IMR-90 (cell line): ENCODE results near the gene KHK. TPM values are rescaled to one million over a fixed set of nuclear protein-coding genes. Genes with fewer than 3 reads are reported as not detected.

Source experiments
- ATAC-seq: fragments of 200-7000 bp; cut with Tn5 transposase; 2 replicates; pipeline ENCODE4 v1.9.1; 2020; ENCODE audit warnings: low read depth, mild to moderate bottlenecking, moderate library complexity
- BruUV-seq: library from RNA; stranded (reverse); fragments of 400-500 nt; replicated peaks from 2 replicates; lab custom pipeline; 2021; lab: Mats Ljungman, UMichigan
- CTCF ChIA-PET: fragments of 300-600 bp; formaldehyde crosslinking; extraction: SDS; loops from one replicate; lab custom pipeline; 2021; ENCODE audit warnings: antibody characterized with exemption; lab: Yijun Ruan, JAX
- POLR2A ChIA-PET: fragments of 300-600 bp; sonication (Branson Sonifier 250); formaldehyde crosslinking; loops from one replicate; lab custom pipeline; 2022; ENCODE audit warnings: antibody characterized with exemption; ENCODE audit not compliant: unreplicated experiment; lab: Charles Lee
- DNase-seq: peaks from one replicate; pipeline ENCODE4 v3.0.0; 2013
- H2AFZ ChIP-seq: replicated peaks from 2 replicates; pipeline ENCODE3; 2013; ENCODE audit warnings: low read length, mild to moderate bottlenecking; ENCODE audit not compliant: poor library complexity
- H2AK5ac ChIP-seq: 2 replicates; pipeline ENCODE4 v1.6.1; 2013; ENCODE audit warnings: low read depth, low read length, inconsistent platforms
- H2AK9ac ChIP-seq: replicated peaks from 2 replicates; pipeline ENCODE3; 2013; ENCODE audit warnings: mild to moderate bottlenecking, low read depth, low read length, moderate library complexity; ENCODE audit not compliant: poor library complexity
- H2BK120ac ChIP-seq: 2 replicates; pipeline ENCODE4 v1.6.1; 2013; ENCODE audit warnings: low read depth, low read length, inconsistent platforms
- H2BK15ac ChIP-seq: 3 replicates; pipeline ENCODE4 v1.6.1; 2013; ENCODE audit warnings: low read depth, low read length, inconsistent platforms
- H2BK20ac ChIP-seq: 2 replicates; pipeline ENCODE4 v1.6.1; 2013; ENCODE audit warnings: low read depth, mild to moderate bottlenecking, inconsistent platforms, low read length, moderate library complexity
- H2BK5ac ChIP-seq: 2 replicates; pipeline ENCODE4 v1.6.1; 2013; ENCODE audit warnings: mild to moderate bottlenecking, low read depth, low read length, inconsistent platforms; ENCODE audit not compliant: poor library complexity, severe bottlenecking
- H3K14ac ChIP-seq: replicated peaks from 2 replicates; pipeline ENCODE4 v1.6.1; 2013; ENCODE audit warnings: low read depth, low read length, inconsistent platforms
- H3K18ac ChIP-seq: 2 replicates; pipeline ENCODE4 v1.6.1; 2013; ENCODE audit warnings: low read depth, low read length, control low read depth
- H3K23ac ChIP-seq: 2 replicates; pipeline ENCODE4 v1.6.1; 2013; ENCODE audit warnings: low read depth, low read length, inconsistent platforms
- H3K27ac ChIP-seq: 2 replicates; pipeline ENCODE4 v1.5.1; 2013; ENCODE audit warnings: mild to moderate bottlenecking, control low read depth, low read length; ENCODE audit not compliant: insufficient read depth
- H3K27me3 ChIP-seq: 2 replicates; pipeline ENCODE4 v1.6.1; 2013; ENCODE audit warnings: low read length; ENCODE audit not compliant: control insufficient read depth, insufficient read depth
- H3K36me3 ChIP-seq: 2 replicates; pipeline ENCODE4 v1.6.1; 2013; ENCODE audit warnings: low read length, mixed read lengths; ENCODE audit not compliant: control insufficient read depth, insufficient read depth
- H3K4ac ChIP-seq: 2 replicates; pipeline ENCODE4 v1.6.1; 2013; ENCODE audit warnings: low read depth, low read length, inconsistent platforms
- H3K4me1 ChIP-seq: 2 replicates; pipeline ENCODE4 v1.6.1; 2013; ENCODE audit warnings: low read length, mixed read lengths; ENCODE audit not compliant: control insufficient read depth, insufficient read depth
- H3K4me2 ChIP-seq: 2 replicates; pipeline ENCODE4 v1.6.1; 2013; ENCODE audit warnings: low read depth, mild to moderate bottlenecking, control low read depth, low read length, moderate library complexity
- H3K4me3 ChIP-seq: 2 replicates; pipeline ENCODE4 v1.5.1; 2013; ENCODE audit warnings: low read depth, mild to moderate bottlenecking, control low read depth, low read length, moderate library complexity; ENCODE audit not compliant: insufficient read depth
- H3K56ac ChIP-seq: 2 replicates; pipeline ENCODE4 v1.6.1; 2013; ENCODE audit warnings: low read length, inconsistent platforms; ENCODE audit not compliant: insufficient read depth; ENCODE audit errors: extremely low read depth
- H3K79me1 ChIP-seq, 2 experiments: 2 replicates each; pipeline ENCODE4 v1.6.1; 2013; ENCODE audit warnings: low read length in 2 of 2, inconsistent platforms in 1 of 2, low read depth in 1 of 2
- H3K9ac ChIP-seq: 2 replicates; pipeline ENCODE4 v1.6.1; 2013; ENCODE audit warnings: low read depth, low read length, control low read depth
- H3K9me1 ChIP-seq: 2 replicates; pipeline ENCODE4 v1.6.1; 2013; ENCODE audit warnings: low read length, inconsistent platforms; ENCODE audit not compliant: insufficient read depth
- H3K9me3 ChIP-seq: 2 replicates; pipeline ENCODE4 v1.6.1; 2013; ENCODE audit warnings: low read length; ENCODE audit not compliant: control insufficient read depth, insufficient read depth
- H4K20me1 ChIP-seq: 2 replicates; pipeline ENCODE4 v1.6.1; 2013; ENCODE audit warnings: low read length, inconsistent platforms; ENCODE audit not compliant: insufficient read depth
- H4K5ac ChIP-seq: 2 replicates; pipeline ENCODE4 v1.6.1; 2013; ENCODE audit warnings: mild to moderate bottlenecking, low read depth, low read length, control low read depth
- H4K8ac ChIP-seq, 2 experiments: 2 replicates each; pipeline ENCODE4 v1.6.1; 2013; ENCODE audit warnings: low read depth in 2 of 2, low read length in 2 of 2, control low read depth in 1 of 2, inconsistent platforms in 1 of 2
- H4K91ac ChIP-seq: 2 replicates; pipeline ENCODE4 v1.6.1; 2013; ENCODE audit warnings: low read depth, low read length, inconsistent platforms; ENCODE audit not compliant: insufficient read depth
- MAFK ChIP-seq: IDR thresholded peaks from 2 replicates; pipeline ENCODE4 v1.6.1; 2012; ENCODE audit warnings: low read depth, low read length, improper control_type of control experiment
- MXI1 ChIP-seq: IDR thresholded peaks from 2 replicates; pipeline ENCODE4 v1.6.1; 2012; ENCODE audit warnings: low read depth, mild to moderate bottlenecking, low read length, moderate library complexity, borderline replicate concordance
- NFE2L2 ChIP-seq: fragments of 150-350 bp; IDR thresholded peaks from 2 replicates; pipeline ENCODE4 v1.6.1; 2016; ENCODE audit warnings: low read depth, mild to moderate bottlenecking, low read length
- POLR2A ChIP-seq: IDR thresholded peaks from 2 replicates; pipeline ENCODE4 v1.6.1; 2012; ENCODE audit warnings: mild to moderate bottlenecking, low read depth, low read length
- RCOR1 ChIP-seq: IDR thresholded peaks from 2 replicates; pipeline ENCODE4 v1.6.1; 2012; ENCODE audit warnings: mild to moderate bottlenecking, low read length, improper control_type of control experiment; ENCODE audit not compliant: insufficient replicate concordance
- RFX5 ChIP-seq: IDR thresholded peaks from 2 replicates; pipeline ENCODE4 v1.8.0; 2012; ENCODE audit warnings: low read depth, mild to moderate bottlenecking, low read length, moderate library complexity
- SMC3 ChIP-seq: fragments of 150-350 bp; IDR thresholded peaks from 2 replicates; pipeline ENCODE4 v1.6.1; 2016; ENCODE audit warnings: low read depth, mild to moderate bottlenecking, antibody characterized with exemption, low read length, moderate library complexity
- WGBS, 2 experiments: methylation state at CpG; one replicate each; pipeline versions ENCODE4 v1.1.5 to v1.1.7; 2013; ENCODE audit warnings: missing lambda C conversion rate in 2 of 2; ENCODE audit not compliant: insufficient read length in 1 of 2; ENCODE audit errors: extremely low coverage in 2 of 2; 5-methylcytosine and 5-hydroxymethylcytosine counted together
- dilution Hi-C: fragments of 300-500 bp; cut with HindIII; formaldehyde crosslinking; loops from one replicate; pipeline ENCODE4 v1.14.3; 2018; ENCODE audit warnings: low sequenced_read_pairs; ENCODE audit not compliant: unreplicated experiment
- in situ Hi-C: fragments of 300-500 bp; cut with MboI; formaldehyde crosslinking; loops from 3 replicates; pipeline ENCODE4 v1.14.3; 2019; ENCODE audit warnings: low sequenced_read_pairs, inconsistent platforms, mixed read lengths
- intact Hi-C: fragments of 100-400 bp; cut with micrococcal nuclease; formaldehyde crosslinking; loops from 2 replicates; pipeline ENCODE4 v1.10.0; 2022
- polyA plus RNA-seq, 3 experiments: library from polyadenylated mRNA; depleted of rRNA; stranded (reverse); fragments of >200 nt; gene quantifications; 2 replicates each; pipeline ENCODE4 v1.2.3, GENCODE V29; 2012; ENCODE audit warnings: low replicate concordance in 1 of 3
- total RNA-seq: library from RNA; depleted of rRNA; stranded (reverse); fragments of >200 nt; gene quantifications from 2 replicates; pipeline ENCODE4 v1.2.3, GENCODE V29; 2012

Gene KHK
- total and polyA plus RNA-seq, 2 of the 4 experiments (the other 2 are of a cell fraction): 0.72 to 0.82 TPM

- no peak overlapping the region for H2AK9ac ChIP-seq
- no peak overlapping the region for H4K5ac ChIP-seq
- BruUV-seq: no TSS peak
- no peak overlapping the region for H2BK15ac ChIP-seq
- H3K9me1 ChIP-seq: no peaks in the 10 kb centered on the region
- H2AK5ac ChIP-seq: no peak overlapping the region
- in situ Hi-C loops: no loop called here
- H2BK5ac ChIP-seq: no peak overlapping the region
- intact Hi-C loops: no loop called here
- H3K18ac ChIP-seq: no peak overlapping the region
- H3K36me3 ChIP-seq: no peaks in the 10 kb centered on the region
- no peak overlapping the region for H3K4me2 ChIP-seq
- H2BK20ac ChIP-seq: no peak overlapping the region
- no peak overlapping the region for H3K27ac ChIP-seq
- H3K4ac ChIP-seq: no peak overlapping the region
- no peak overlapping the region for H4K8ac ChIP-seq
- POLR2A ChIA-PET: no interaction called here
- H3K27me3 ChIP-seq: peaks cover 46% of the 10 kb centered on the region
- H2BK120ac ChIP-seq: no peak overlapping the region
- TF ChIP-seq MXI1: no peak
- TF ChIP-seq MAFK: no peak
- TF ChIP-seq RFX5: no peak
- no peak for TF ChIP-seq POLR2A
- no peak for TF ChIP-seq SMC3
- no peak for TF ChIP-seq NFE2L2
- no peak for TF ChIP-seq RCOR1
- no CpG with 5 or more reads among the region's 3 CpGs for WGBS, 2 experiments
- no peaks in the 10 kb centered on the region for H4K20me1 ChIP-seq
- CTCF ChIA-PET: interaction anchor here (1.6 kb wide), 1 partner anchor 28 kb away, joined by 4 read pairs; no protein-coding TSS in a partner anchor
- H3K14ac ChIP-seq: no peak overlapping the region
- no peaks in the 10 kb centered on the region for H3K79me1 ChIP-seq
- DNase-seq (no peak), ATAC-seq (no peak)
- no peak overlapping the region for H3K9ac ChIP-seq
- H3K4me1 ChIP-seq: no peaks in the 10 kb centered on the region
- no peak overlapping the region for H3K23ac ChIP-seq
- dilution Hi-C loops: no loop called here
- no peak overlapping the region for H3K4me3 ChIP-seq
- no peak overlapping the region for H2AFZ ChIP-seq
- H4K91ac ChIP-seq: no peak overlapping the region
- no peaks in the 10 kb centered on the region for H3K9me3 ChIP-seq
- H3K56ac ChIP-seq: no peak overlapping the region
Measured at GRCh38 chr2:27105981-27106380, 19.4 kb downstream of the KHK start.
